ENCODE data around the gene HIBADH.

GRCh38 chr7:27560706-27561235 is 101.9 kb downstream of the HIBADH start:
- no peak for TF ChIP-seq GATA2 (IDR thresholded peaks at IDR 0.05; ENCODE audit: low read depth, low read length)
- no peak for TF ChIP-seq GATA3 (IDR thresholded peaks at IDR 0.05; ENCODE audit: low read depth, low read length)
